ENCODE results near the gene RNF224.
A peak's percentile ranks its signal among the peaks of the same experiment; 100 is the strongest.

The RNF224 gene

GRCh38 chr9:137219757-137220316 is 7.5 kb upstream of the RNF224 start:
- TF ChIP-seq CTCF (IDR thresholded peaks at IDR 0.05; ENCODE audit: low read depth, low read length), result no peak
- no peak for DNase-seq (ENCODE audit: low read depth in 2 of 2)
- no peak overlapping the region for H3K4me3 ChIP-seq (replicated peaks in 1 of 2; ENCODE audit: low read depth in 2 of 2, low read length in 2 of 2)

- DNase-seq (ENCODE audit: low read depth in 2 of 2), result no peak
- H3K4me3 ChIP-seq (replicated peaks in 1 of 2; ENCODE audit: low read depth in 2 of 2, low read length in 2 of 2), result no peak overlapping the region
- no peak for TF ChIP-seq CTCF (IDR thresholded peaks at IDR 0.05; ENCODE audit: low read depth, low read length)
Observed at GRCh38 chr9:137220317-137221094, 6.8 kb upstream of the RNF224 start.

GRCh38 chr9:137221095-137221505 is 6.2 kb upstream of the RNF224 start:
- no peak for TF ChIP-seq CTCF (IDR thresholded peaks at IDR 0.05; ENCODE audit: low read depth, low read length)
- no peak for DNase-seq (ENCODE audit: low read depth in 2 of 2)
- H3K4me3 ChIP-seq (replicated peaks in 1 of 2; ENCODE audit: low read depth in 2 of 2, low read length in 2 of 2), result no peak overlapping the region

GRCh38 chr9:137221506-137222111 is 5.7 kb upstream of the RNF224 start:
- no peak for TF ChIP-seq CTCF (IDR thresholded peaks at IDR 0.05; ENCODE audit: low read depth, low read length)
- DNase-seq (ENCODE audit: low read depth in 2 of 2), result no peak
- H3K4me3 ChIP-seq (replicated peaks in 1 of 2; ENCODE audit: low read depth in 2 of 2, low read length in 2 of 2), result no peak overlapping the region

GRCh38 chr9:137222190-137223077 is 4.9 kb upstream of the RNF224 start, which contains the start of gene RNF208:
TSS of gene RNF208 (minus strand) at chr9:137222240. CDS start at chr9:137221212, 1,028 bp downstream.
- H3K4me3 ChIP-seq (replicated peaks in 1 of 2; ENCODE audit: low read depth in 2 of 2, low read length in 2 of 2), result peak within 1 kb of the TSS; percentile 37 to 48
- no peak for DNase-seq (ENCODE audit: low read depth in 2 of 2)
- no peak for TF ChIP-seq CTCF (IDR thresholded peaks at IDR 0.05; ENCODE audit: low read depth, low read length)

Measured in cardiac fibroblast (primary cell).